ENCODE data around the gene DNMT1. TPM values are rescaled to one million over a fixed set of nuclear protein-coding genes. Genes with fewer than 3 reads are reported as not detected.

DNMT1 gene
- total RNA-seq, 1 experiment from 2014 or later: 227 TPM

DNA sequence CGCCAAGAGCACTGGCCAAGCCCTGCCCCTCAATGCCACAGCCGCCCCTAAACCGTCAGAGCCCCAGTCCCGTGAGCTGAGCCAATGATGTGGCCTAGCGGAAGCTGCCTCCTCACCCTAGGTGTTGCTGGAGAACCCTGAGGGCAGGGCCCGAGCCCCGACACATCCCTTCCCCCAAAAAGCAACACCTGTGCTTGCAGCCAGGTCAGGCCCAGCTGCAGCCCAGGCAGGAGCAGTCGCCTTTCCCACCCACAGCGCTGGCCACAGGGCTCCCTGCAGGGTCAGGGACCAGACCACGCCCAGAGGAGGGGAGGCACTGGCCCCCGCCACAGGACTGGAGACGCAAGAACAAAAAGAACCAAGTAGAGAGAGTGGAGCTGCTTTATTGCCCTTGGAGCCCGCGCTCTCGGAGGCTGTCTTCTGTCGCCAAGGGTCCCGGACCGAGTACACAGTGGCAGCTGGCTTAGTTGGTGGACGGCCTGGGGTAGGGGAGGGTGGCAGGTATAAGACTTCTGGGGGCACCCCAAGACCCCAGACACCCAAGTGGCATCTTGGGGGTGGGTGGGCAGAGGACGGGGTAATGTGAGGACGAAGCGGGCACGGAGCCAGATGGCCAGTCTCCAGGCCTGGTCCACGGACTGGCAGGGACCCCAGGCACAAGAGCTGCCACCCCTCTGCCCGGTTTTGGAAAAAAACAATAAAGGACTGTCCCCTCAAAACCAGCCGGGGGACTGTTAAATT, 79.9 kb downstream of the DNMT1 start:
- Histone ChIP-seq H3K23me2 (ENCODE audit: insufficient read length, low read depth, low read length, poor library complexity, severe bottlenecking) (peaks cover 6% of the 10 kb centered on the region), H2BK5ac (ENCODE audit: insufficient read length, low read length) (no peak overlapping the region), H3T11ph (ENCODE audit: low read length) (no peak overlapping the region), H2AFZ (ENCODE audit: low read length) (no peak overlapping the region), H4K8ac (replicated peaks; ENCODE audit: insufficient read length, low read depth, low read length) (no peak overlapping the region), H3K56ac (ENCODE audit: insufficient read length, low read depth, low read length) (no peak overlapping the region), H3K27me3 (ENCODE audit: insufficient read depth, low read length) (no peaks in the 10 kb centered on the region), H3K9ac (ENCODE audit: extremely low read depth, insufficient read length, low read length) (no peak overlapping the region), H2BK15ac (ENCODE audit: low read depth, low read length) (no peak overlapping the region), H2BK120ac (ENCODE audit: low read depth, low read length, poor library complexity, severe bottlenecking) (no peak overlapping the region), H2AK5ac (ENCODE audit: insufficient read length, low read length) (no peak overlapping the region), H4K20me1 (ENCODE audit: control insufficient read depth, insufficient read depth, insufficient read length) (no peaks in the 10 kb centered on the region), H3K14ac (ENCODE audit: insufficient read depth, low read length) (no peak overlapping the region), H3K23ac (ENCODE audit: insufficient read length, low read depth, low read length) (no peak overlapping the region), H2BK12ac (ENCODE audit: insufficient read length, low read depth, low read length) (no peak overlapping the region), H4K5ac (ENCODE audit: insufficient read length, low read depth, low read length) (no peak overlapping the region), H3K4me1 (ENCODE audit: insufficient read depth, low read length) (no peaks in the 10 kb centered on the region), H3K79me2 (ENCODE audit: insufficient read depth, low read length) (peaks cover 3% of the 10 kb centered on the region; the same call in 1 of the 2 replicates), H3K18ac (ENCODE audit: insufficient read length, low read depth, low read length) (no peak overlapping the region), H3K79me1 (ENCODE audit: insufficient read depth, low read depth, low read length, poor library complexity, severe bottlenecking) (no peaks in the 10 kb centered on the region), H3K9me3 (ENCODE audit: control insufficient read depth, low read depth, low read length) (no peaks in the 10 kb centered on the region), H4K91ac (ENCODE audit: insufficient read length, low read depth, low read length) (no peak overlapping the region), H3K4me2 (ENCODE audit: insufficient read depth, insufficient read length, low read length) (no peak overlapping the region), H2BK20ac (ENCODE audit: low read depth, low read length, poor library complexity, severe bottlenecking) (no peak overlapping the region), H3K27ac (ENCODE audit: insufficient read length, low read depth, low read length) (no peak overlapping the region), H3K4ac (ENCODE audit: low read depth, low read length) (no peak overlapping the region)
- TF ChIP-seq, protein P1, sequence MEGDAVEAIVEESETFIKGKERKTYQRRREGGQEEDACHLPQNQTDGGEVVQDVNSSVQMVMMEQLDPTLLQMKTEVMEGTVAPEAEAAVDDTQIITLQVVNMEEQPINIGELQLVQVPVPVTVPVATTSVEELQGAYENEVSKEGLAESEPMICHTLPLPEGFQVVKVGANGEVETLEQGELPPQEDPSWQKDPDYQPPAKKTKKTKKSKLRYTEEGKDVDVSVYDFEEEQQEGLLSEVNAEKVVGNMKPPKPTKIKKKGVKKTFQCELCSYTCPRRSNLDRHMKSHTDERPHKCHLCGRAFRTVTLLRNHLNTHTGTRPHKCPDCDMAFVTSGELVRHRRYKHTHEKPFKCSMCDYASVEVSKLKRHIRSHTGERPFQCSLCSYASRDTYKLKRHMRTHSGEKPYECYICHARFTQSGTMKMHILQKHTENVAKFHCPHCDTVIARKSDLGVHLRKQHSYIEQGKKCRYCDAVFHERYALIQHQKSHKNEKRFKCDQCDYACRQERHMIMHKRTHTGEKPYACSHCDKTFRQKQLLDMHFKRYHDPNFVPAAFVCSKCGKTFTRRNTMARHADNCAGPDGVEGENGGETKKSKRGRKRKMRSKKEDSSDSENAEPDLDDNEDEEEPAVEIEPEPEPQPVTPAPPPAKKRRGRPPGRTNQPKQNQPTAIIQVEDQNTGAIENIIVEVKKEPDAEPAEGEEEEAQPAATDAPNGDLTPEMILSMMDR (conservative IDR thresholded peaks at IDR 0.05): no peak
- DNase-seq: no peak
- H3K27me3 Mint-ChIP-seq (ENCODE audit: low read depth): no peaks in the 10 kb centered on the region; the same call in 1 of the 2 replicates
- no peaks in the 10 kb centered on the region; a peak in 1 of 5 replicates for H3K9me3 Mint-ChIP-seq
- H3K4me1 Mint-ChIP-seq: peaks cover 6 to 13% of the 10 kb centered on the region in 2 experiments
- H3K36me3 Mint-ChIP-seq (ENCODE audit: insufficient read depth in 1 of 3, low read depth in 3 of 3): peaks cover 23 to 75% (median 51%) of the 10 kb centered on the region in 3 experiments; a peak in 6 of 7 replicates
- no peak overlapping the region for H3K4me3 Mint-ChIP-seq
- H3K27ac Mint-ChIP-seq: peak overlapping the region in 1 of 3 experiments; percentile 11; a peak in 2 of 7 replicates
- WGBS (ENCODE audit: extremely low coverage, insufficient read length, low lambda C conversion rate): no CpG with 5 or more reads among the region's 26 CpGs

Data from H9 (cell line).